Measurements from ENCODE around the gene GNE. TPM values are rescaled to one million over a fixed set of nuclear protein-coding genes. Genes with fewer than 3 reads are reported as not detected.
A peak's percentile ranks its signal among the peaks of the same experiment; 100 is the strongest.

Gene GNE
- total and polyA plus RNA-seq, 4 donors: 22.4 to 30.7 (median 25.6) TPM

DNA sequence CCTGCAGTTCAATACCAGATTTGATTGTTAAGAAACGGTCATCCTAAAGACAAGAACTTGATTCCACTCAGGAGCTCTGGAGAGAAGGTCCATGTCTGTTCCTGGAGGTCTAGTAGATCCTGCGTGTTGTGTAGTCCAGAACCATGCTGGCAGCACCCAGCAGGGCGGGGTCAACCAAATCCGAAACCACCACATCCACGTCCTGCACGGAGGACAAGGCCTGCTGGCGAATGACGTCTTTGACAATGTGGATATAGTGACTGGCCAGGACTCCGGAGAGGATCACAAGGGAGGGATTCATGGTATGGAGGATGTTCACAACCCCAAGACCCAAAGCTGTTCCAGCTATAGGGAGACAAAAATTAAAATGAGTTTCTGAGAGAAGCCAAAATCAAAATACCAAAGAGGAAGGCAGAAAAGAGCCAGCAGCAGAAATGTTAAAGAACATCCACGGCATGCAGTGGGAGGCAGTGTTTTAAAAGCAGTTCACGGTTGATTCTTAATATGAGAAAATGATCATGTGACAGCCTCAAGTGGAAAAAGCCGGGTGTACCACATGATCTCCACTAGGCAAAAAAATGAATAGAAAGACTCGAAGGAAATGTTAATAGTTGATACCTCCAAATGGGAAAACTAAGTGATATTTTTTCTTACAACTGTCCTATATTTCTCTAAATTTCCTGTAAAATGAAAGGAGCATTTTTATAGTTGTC lies 40.8 kb downstream of the GNE start:
- no peak overlapping the region for H3K27ac ChIP-seq (ENCODE audit: low read depth, low read length)
- H3K9me3 ChIP-seq (ENCODE audit: control insufficient read depth, insufficient read depth, low read length): no peaks in the 10 kb centered on the region
- no peaks in the 10 kb centered on the region for H3K27me3 ChIP-seq (ENCODE audit: control insufficient read depth, insufficient read depth, low read length)
- peaks cover 68% of the 10 kb centered on the region for H3K36me3 ChIP-seq (ENCODE audit: control insufficient read depth, insufficient read depth, low read length)
- no peak overlapping the region for H3K4me3 ChIP-seq (ENCODE audit: low read depth, low read length)
- no peak for DNase-seq (ENCODE audit: low read depth in 4 of 6, low spot score in 6 of 6)
- peaks cover 2% of the 10 kb centered on the region for H3K4me1 ChIP-seq (ENCODE audit: control insufficient read depth, insufficient read depth, low read length)
- 100% methylated on average over 2 of the region's 13 CpGs for WGBS (ENCODE audit: insufficient coverage)

DNA sequence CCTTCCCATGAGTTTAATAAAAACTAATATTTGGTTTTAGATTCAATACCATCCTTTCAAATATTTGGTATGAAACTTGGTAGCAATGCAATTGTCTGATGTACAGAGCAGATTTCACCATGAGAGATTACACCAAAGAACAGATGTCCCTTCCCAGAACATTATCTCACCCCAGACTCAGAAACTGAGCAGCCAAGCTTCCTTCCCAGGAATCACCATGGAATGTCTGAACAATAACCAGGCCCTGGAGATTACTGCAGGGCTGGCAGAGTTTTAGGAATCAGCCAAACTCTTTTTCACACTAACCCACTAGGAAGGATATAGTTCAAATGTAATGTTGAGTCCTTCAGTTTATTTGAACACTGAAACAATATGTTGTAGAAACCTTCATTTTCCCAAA lies 43.7 kb downstream of the GNE start:
- Histone ChIP-seq H3K36me3 (ENCODE audit: control insufficient read depth, insufficient read depth, low read length) (peaks cover 59% of the 10 kb centered on the region), H3K27me3 (ENCODE audit: control insufficient read depth, insufficient read depth, low read length) (no peaks in the 10 kb centered on the region), H3K27ac (ENCODE audit: low read depth, low read length) (no peak overlapping the region), H3K4me1 (ENCODE audit: control insufficient read depth, insufficient read depth, low read length) (peaks cover 17% of the 10 kb centered on the region), H3K9me3 (ENCODE audit: control insufficient read depth, insufficient read depth, low read length) (no peaks in the 10 kb centered on the region), H3K4me3 (ENCODE audit: low read depth, low read length) (no peak overlapping the region)
- peak in 2 of 6 donors; percentile 7 to 31 for DNase-seq (ENCODE audit: low read depth in 4 of 6, low spot score in 6 of 6)

DNA sequence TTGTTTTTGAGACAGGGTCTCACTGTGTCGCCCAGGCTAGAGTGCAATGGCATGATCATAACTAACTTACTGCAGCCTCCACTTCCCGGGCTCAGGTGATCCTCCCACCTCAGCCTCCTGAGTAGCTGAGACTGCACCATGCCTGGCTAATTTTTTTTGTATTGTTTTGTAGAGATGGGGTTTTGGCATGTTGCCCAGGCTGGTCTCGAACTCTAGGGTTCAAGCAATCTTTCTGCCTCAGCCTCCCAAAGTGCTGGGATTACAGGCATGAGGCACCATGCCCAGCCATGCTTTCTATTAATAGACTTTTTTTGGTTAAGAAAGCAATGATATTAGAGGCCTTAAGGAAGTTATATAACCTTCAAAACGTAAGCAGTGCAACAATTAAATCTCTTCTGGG lies 44.3 kb downstream of the GNE start:
- peak in 1 of 6 donors; percentile 6 for DNase-seq (ENCODE audit: low read depth in 4 of 6, low spot score in 6 of 6)
- Histone ChIP-seq H3K36me3 (ENCODE audit: control insufficient read depth, insufficient read depth, low read length) (peaks cover 58% of the 10 kb centered on the region), H3K4me1 (ENCODE audit: control insufficient read depth, insufficient read depth, low read length) (peaks cover 17% of the 10 kb centered on the region), H3K9me3 (ENCODE audit: control insufficient read depth, insufficient read depth, low read length) (no peaks in the 10 kb centered on the region), H3K27me3 (ENCODE audit: control insufficient read depth, insufficient read depth, low read length) (no peaks in the 10 kb centered on the region), H3K4me3 (ENCODE audit: low read depth, low read length) (no peak overlapping the region), H3K27ac (ENCODE audit: low read depth, low read length) (no peak overlapping the region)
- no CpG with 5 or more reads among the region's 4 CpGs for WGBS (ENCODE audit: insufficient coverage)

- Histone ChIP-seq H3K27ac (ENCODE audit: low read depth, low read length) (no peak overlapping the region), H3K27me3 (ENCODE audit: control insufficient read depth, insufficient read depth, low read length) (no peaks in the 10 kb centered on the region), H3K4me3 (ENCODE audit: low read depth, low read length) (no peak overlapping the region), H3K4me1 (ENCODE audit: control insufficient read depth, insufficient read depth, low read length) (peaks cover 17% of the 10 kb centered on the region), H3K36me3 (ENCODE audit: control insufficient read depth, insufficient read depth, low read length) (peaks cover 58% of the 10 kb centered on the region), H3K9me3 (ENCODE audit: control insufficient read depth, insufficient read depth, low read length) (no peaks in the 10 kb centered on the region)
- no peak for DNase-seq (ENCODE audit: low read depth in 4 of 6, low spot score in 6 of 6)
- 70% methylated on average over 1 of the region's 4 CpGs for WGBS (ENCODE audit: insufficient coverage)
Measured at GRCh38 chr9:36213387-36213786, 44.9 kb downstream of the GNE start.

GRCh38 chr9:36211510-36211909 lies 46.7 kb downstream of the GNE start:
- H3K4me1 ChIP-seq (ENCODE audit: control insufficient read depth, insufficient read depth, low read length): peaks cover 26% of the 10 kb centered on the region
- no peak for DNase-seq (ENCODE audit: low read depth in 4 of 6, low spot score in 6 of 6)
- H3K27ac ChIP-seq (ENCODE audit: low read depth, low read length): no peak overlapping the region
- no peaks in the 10 kb centered on the region for H3K27me3 ChIP-seq (ENCODE audit: control insufficient read depth, insufficient read depth, low read length)
- no peak overlapping the region for H3K4me3 ChIP-seq (ENCODE audit: low read depth, low read length)
- WGBS (ENCODE audit: insufficient coverage): 80% methylated on average over 4 of the region's 7 CpGs
- peaks cover 57% of the 10 kb centered on the region for H3K36me3 ChIP-seq (ENCODE audit: control insufficient read depth, insufficient read depth, low read length)
- H3K9me3 ChIP-seq (ENCODE audit: control insufficient read depth, insufficient read depth, low read length): no peaks in the 10 kb centered on the region

DNA sequence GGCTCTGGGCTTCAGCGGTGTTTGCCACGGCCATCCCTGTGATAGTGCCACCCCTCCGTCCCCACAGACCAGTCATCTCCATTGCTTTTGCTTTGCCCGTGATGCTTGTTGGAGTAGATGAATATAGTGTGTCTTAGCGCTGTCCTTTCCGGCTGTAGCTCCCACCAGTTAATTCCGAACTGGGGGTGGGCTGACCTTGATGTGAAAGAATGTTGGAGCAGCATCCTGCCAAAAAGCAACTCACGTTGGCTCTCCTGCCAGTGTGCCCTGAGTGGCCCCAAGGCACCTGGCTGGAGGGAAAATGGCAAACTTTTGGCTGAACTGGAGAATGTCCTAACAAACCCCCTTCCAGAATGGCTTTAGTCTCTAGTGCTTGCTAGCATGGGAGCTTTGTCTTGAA lies 47.5 kb downstream of the GNE start:
- Histone ChIP-seq H3K4me1 (ENCODE audit: control insufficient read depth, insufficient read depth, low read length) (peaks cover 28% of the 10 kb centered on the region), H3K27ac (ENCODE audit: low read depth, low read length) (no peak overlapping the region), H3K36me3 (ENCODE audit: control insufficient read depth, insufficient read depth, low read length) (peaks cover 60% of the 10 kb centered on the region)

DNA sequence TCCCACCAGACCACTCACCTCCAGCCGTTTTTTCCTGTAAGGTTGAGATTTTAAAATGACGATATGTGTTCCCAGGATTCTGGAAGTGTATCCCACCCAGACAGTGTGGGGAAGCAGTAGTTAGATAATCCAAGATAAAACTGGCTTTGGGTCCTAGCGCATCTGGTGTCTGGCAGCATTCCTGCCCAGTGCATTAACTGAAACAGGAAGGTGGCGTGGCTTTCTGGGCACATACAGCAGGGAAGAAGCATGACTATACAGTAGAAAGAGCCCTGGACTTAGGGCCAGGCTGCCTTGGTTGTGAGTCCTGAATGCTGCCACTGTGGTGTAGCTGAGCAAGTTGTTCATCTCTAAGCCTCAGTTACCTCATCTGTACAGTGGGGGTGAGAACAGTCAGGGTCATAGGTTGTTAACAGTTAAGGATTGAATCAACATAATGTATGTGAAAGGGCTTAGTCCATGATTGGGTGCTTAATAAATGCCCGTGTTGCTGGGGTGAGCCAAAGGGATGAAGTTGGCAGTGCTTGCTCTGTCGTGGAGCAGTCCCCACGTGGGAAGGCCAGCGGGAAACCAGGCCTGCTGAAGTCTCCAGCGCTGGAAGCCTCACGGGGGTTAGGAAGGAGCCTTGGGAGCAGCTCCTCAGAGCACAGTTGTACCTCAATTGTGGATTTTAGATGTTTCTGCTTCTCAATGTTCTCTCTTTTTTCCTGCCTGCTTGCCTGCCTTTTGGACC lies 49.6 kb downstream of the GNE start:
- Histone ChIP-seq H3K36me3 (ENCODE audit: control insufficient read depth, insufficient read depth, low read length) (peaks cover 70% of the 10 kb centered on the region), H3K9me3 (ENCODE audit: control insufficient read depth, insufficient read depth, low read length) (no peaks in the 10 kb centered on the region), H3K4me3 (ENCODE audit: low read depth, low read length) (no peak overlapping the region), H3K27me3 (ENCODE audit: control insufficient read depth, insufficient read depth, low read length) (no peaks in the 10 kb centered on the region), H3K4me1 (ENCODE audit: control insufficient read depth, insufficient read depth, low read length) (peaks cover 26% of the 10 kb centered on the region), H3K27ac (ENCODE audit: low read depth, low read length) (no peak overlapping the region)
- DNase-seq (ENCODE audit: low read depth in 4 of 6, low spot score in 6 of 6): no peak
- 89% methylated on average over 9 of the region's 10 CpGs for WGBS (ENCODE audit: insufficient coverage)

More for the DNA sequence above, 47.5 kb downstream of the GNE start:
- WGBS (ENCODE audit: insufficient coverage): 30% methylated on average over 2 of the region's 8 CpGs
- peak in 1 of 6 donors; percentile 7 for DNase-seq (ENCODE audit: low read depth in 4 of 6, low spot score in 6 of 6)
- H3K9me3 ChIP-seq (ENCODE audit: control insufficient read depth, insufficient read depth, low read length): no peaks in the 10 kb centered on the region
- H3K27me3 ChIP-seq (ENCODE audit: control insufficient read depth, insufficient read depth, low read length): no peaks in the 10 kb centered on the region
- H3K4me3 ChIP-seq (ENCODE audit: low read depth, low read length): no peak overlapping the region

DNA sequence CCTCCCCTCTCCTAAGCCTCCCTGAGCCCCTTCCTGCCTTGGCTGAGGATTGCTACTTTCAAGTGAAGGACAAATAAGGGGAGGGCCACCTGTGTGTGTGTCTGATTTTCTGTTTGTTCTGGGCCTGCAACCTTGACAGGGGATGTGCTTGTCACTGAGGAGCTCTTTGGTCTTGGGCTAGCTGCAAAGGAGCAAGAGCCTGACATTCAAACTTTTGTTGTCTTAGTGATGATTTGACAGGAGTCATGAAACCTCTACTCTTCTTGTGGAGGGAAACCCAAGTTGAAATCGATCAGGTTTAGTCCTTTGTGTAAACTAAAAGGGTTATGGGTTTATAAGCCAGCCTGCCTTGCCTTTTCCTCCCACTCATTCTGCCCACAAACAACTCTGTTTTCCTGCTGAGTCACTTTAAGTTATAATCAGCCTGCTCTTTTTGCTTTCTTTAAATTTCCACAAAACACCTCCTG lies 50.7 kb downstream of the GNE start:
- H3K27me3 ChIP-seq (ENCODE audit: control insufficient read depth, insufficient read depth, low read length): no peaks in the 10 kb centered on the region
- H3K4me3 ChIP-seq (ENCODE audit: low read depth, low read length): no peak overlapping the region
- no peaks in the 10 kb centered on the region for H3K9me3 ChIP-seq (ENCODE audit: control insufficient read depth, insufficient read depth, low read length)
- peaks cover 69% of the 10 kb centered on the region for H3K36me3 ChIP-seq (ENCODE audit: control insufficient read depth, insufficient read depth, low read length)
- no CpG with 5 or more reads among the region's 1 CpG for WGBS (ENCODE audit: insufficient coverage)
- H3K27ac ChIP-seq (ENCODE audit: low read depth, low read length): no peak overlapping the region
- peaks cover 26% of the 10 kb centered on the region for H3K4me1 ChIP-seq (ENCODE audit: control insufficient read depth, insufficient read depth, low read length)
- DNase-seq (ENCODE audit: low read depth in 4 of 6, low spot score in 6 of 6): no peak

DNA sequence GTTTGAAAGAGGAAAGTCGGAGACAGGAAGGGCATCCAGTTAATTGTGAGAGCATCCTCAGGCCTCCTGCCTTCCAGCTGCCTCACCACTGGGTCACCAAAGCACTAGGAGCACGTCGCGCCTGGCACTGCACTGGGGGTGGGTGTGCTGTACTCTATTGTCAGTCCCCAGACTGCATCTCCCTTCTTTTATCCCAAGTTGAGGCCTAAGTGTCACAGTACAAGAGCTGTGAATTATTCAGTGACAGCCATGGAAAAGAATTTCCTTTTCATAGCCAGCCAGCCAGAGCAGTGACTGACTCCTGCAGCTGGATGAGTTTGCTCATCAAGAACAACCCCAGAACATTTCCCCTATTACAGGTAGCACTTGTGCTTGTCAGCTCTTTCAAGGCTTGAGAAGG lies 51.2 kb downstream of the GNE start:
- Histone ChIP-seq H3K36me3 (ENCODE audit: control insufficient read depth, insufficient read depth, low read length) (peaks cover 69% of the 10 kb centered on the region), H3K9me3 (ENCODE audit: control insufficient read depth, insufficient read depth, low read length) (no peaks in the 10 kb centered on the region), H3K4me1 (ENCODE audit: control insufficient read depth, insufficient read depth, low read length) (peaks cover 26% of the 10 kb centered on the region), H3K4me3 (ENCODE audit: low read depth, low read length) (no peak overlapping the region), H3K27me3 (ENCODE audit: control insufficient read depth, insufficient read depth, low read length) (no peaks in the 10 kb centered on the region), H3K27ac (ENCODE audit: low read depth, low read length) (no peak overlapping the region)
- WGBS (ENCODE audit: insufficient coverage): 40% methylated on average over 1 of the region's 4 CpGs
- DNase-seq (ENCODE audit: low read depth in 4 of 6, low spot score in 6 of 6): peak in 1 of 6 donors; percentile 31

Data from spinal cord (tissue), 10 donors.